PC-9 (cell line): ENCODE data around the gene KLHDC4. TPM values are rescaled to one million over a fixed set of nuclear protein-coding genes. Genes with fewer than 3 reads are reported as not detected.

ENCODE experiments used
- BruUV-seq: library from RNA; stranded (reverse); fragments of 400-500 nt; replicated peaks from 2 replicates; lab custom pipeline; 2021; lab: Mats Ljungman, UMichigan
- CTCF ChIA-PET: fragments of 300-600 bp; sonication (Branson Sonifier 250); formaldehyde crosslinking; loops from one replicate; lab custom pipeline; 2022; ENCODE audit warnings: antibody characterized with exemption; lab: Charles Lee
- POLR2A ChIA-PET: fragments of 300-600 bp; sonication (Branson Sonifier 250); formaldehyde crosslinking; loops from one replicate; lab custom pipeline; 2022; ENCODE audit warnings: antibody characterized with exemption; ENCODE audit not compliant: unreplicated experiment; lab: Charles Lee
- DNase-seq, 2 experiments: peaks; one replicate each; pipeline versions ENCODE4 v3.0.0 to v3.0.0-alpha.2; 2015 to 2022; ENCODE audit warnings: mixed read lengths in 1 of 2
- H2AFZ ChIP-seq: fragments of 200-600 bp; sonication (generic); 2 replicates; pipeline ENCODE4 v1.8.1; 2017; ENCODE audit warnings: antibody characterized with exemption
- H3F3A ChIP-seq: fragments of 200-600 bp; sonication (generic); 2 replicates; pipeline ENCODE4 v1.8.1; 2017; ENCODE audit warnings: antibody characterized with exemption, mild to moderate bottlenecking, low read depth; ENCODE audit not compliant: insufficient read depth
- H3K27ac ChIP-seq: fragments of 200-600 bp; sonication (generic); 2 replicates; pipeline ENCODE4 v1.6.1; 2016; ENCODE audit warnings: mixed run types
- H3K27me3 ChIP-seq: fragments of 200-600 bp; sonication (generic); 2 replicates; pipeline ENCODE4 v1.6.1; 2016; ENCODE audit warnings: low read depth, mixed run types; ENCODE audit not compliant: insufficient read depth
- H3K36me3 ChIP-seq: fragments of 200-600 bp; sonication (generic); 2 replicates; pipeline ENCODE4 v1.6.1; 2016; ENCODE audit warnings: low read depth, mixed run types
- H3K4me1 ChIP-seq: fragments of 200-600 bp; sonication (generic); replicated peaks from 2 replicates; pipeline ENCODE4 v1.6.1; 2016; ENCODE audit warnings: mixed run types; ENCODE audit not compliant: insufficient read depth
- H3K4me2 ChIP-seq: fragments of 200-600 bp; sonication (generic); 2 replicates; pipeline ENCODE4 v1.6.1; 2017; ENCODE audit warnings: mixed run types
- H3K4me3 ChIP-seq: fragments of 200-600 bp; sonication (generic); 2 replicates; pipeline ENCODE4 v1.6.1; 2016; ENCODE audit warnings: mixed run types
- H3K79me2 ChIP-seq: fragments of 200-600 bp; sonication (generic); 2 replicates; pipeline ENCODE4 v1.6.1; 2017; ENCODE audit warnings: low read depth, mixed run types
- H3K9me2 ChIP-seq: fragments of 200-600 bp; sonication (generic); 2 replicates; pipeline ENCODE4 v1.8.1; 2017; ENCODE audit warnings: mild to moderate bottlenecking; ENCODE audit not compliant: insufficient read depth
- H3K9me3 ChIP-seq: fragments of 200-600 bp; sonication (generic); 2 replicates; pipeline ENCODE4 v1.8.1; 2016; ENCODE audit warnings: low read depth; ENCODE audit not compliant: insufficient read depth
- H4K20me1 ChIP-seq: fragments of 200-600 bp; sonication (generic); 2 replicates; pipeline ENCODE4 v1.8.1; 2017; ENCODE audit not compliant: insufficient read depth
- EZH2 ChIP-seq: fragments of 200-600 bp; sonication (generic); IDR thresholded peaks from 2 replicates; pipeline ENCODE4 v1.8.0; 2017; ENCODE audit warnings: antibody characterized with exemption, low read depth
- intact Hi-C: fragments of 100-400 bp; cut with micrococcal nuclease; formaldehyde crosslinking; loops from one replicate; pipeline ENCODE4 v1.10.0; 2022; ENCODE audit not compliant: unreplicated experiment
- total RNA-seq: library from RNA; stranded (reverse); gene quantifications from 2 replicates; pipeline ENCODE4 v1.2.3, GENCODE V29; 2021
- TF ChIP-seq, protein P1 (sequence below): fragments of 200-600 bp; sonication (generic); conservative IDR thresholded peaks from 2 replicates; pipeline ENCODE4 v1.6.1; 2017; ENCODE audit warnings: mixed run types, antibody characterized with exemption, mild to moderate bottlenecking, moderate library complexity

The KLHDC4 gene
- total RNA-seq, 1 experiment from 2014 or later: 66.5 TPM

DNA sequence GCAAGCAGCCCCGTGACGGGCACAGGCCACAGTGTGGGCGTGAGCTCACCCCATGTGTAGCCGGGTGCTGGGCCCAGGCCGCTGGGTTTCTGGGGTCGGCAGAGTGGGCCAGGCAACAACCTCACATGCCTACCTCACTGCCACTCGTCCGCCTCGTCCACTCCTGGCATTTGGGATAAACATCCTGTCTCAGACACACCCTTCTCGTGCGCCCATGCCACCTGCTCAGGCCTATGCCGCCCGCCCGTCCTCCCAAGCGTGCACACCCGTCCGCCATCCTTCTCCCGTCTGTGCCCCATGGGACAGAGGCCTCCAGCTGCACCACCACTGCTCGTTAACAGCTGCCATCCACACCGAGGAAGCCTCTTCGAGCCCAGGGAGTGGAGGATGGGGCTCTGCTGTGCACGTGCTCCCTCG, 64.3 kb downstream of the KLHDC4 start:
- ChIA-PET POLR2A (no interaction called here), CTCF (no interaction called here)
- no peak overlapping the region for H3K4me2 ChIP-seq
- no peaks in the 10 kb centered on the region for H3K4me1 ChIP-seq
- H4K20me1 ChIP-seq: peaks cover 11% of the 10 kb centered on the region; the same call in 1 of the 2 replicates
- no peaks in the 10 kb centered on the region for H3K9me2 ChIP-seq
- no TSS peak for BruUV-seq
- no peak for DNase-seq
- intact Hi-C loops: no loop called here
- no peaks in the 10 kb centered on the region for H3K79me2 ChIP-seq
- TF ChIP-seq, protein P1, sequence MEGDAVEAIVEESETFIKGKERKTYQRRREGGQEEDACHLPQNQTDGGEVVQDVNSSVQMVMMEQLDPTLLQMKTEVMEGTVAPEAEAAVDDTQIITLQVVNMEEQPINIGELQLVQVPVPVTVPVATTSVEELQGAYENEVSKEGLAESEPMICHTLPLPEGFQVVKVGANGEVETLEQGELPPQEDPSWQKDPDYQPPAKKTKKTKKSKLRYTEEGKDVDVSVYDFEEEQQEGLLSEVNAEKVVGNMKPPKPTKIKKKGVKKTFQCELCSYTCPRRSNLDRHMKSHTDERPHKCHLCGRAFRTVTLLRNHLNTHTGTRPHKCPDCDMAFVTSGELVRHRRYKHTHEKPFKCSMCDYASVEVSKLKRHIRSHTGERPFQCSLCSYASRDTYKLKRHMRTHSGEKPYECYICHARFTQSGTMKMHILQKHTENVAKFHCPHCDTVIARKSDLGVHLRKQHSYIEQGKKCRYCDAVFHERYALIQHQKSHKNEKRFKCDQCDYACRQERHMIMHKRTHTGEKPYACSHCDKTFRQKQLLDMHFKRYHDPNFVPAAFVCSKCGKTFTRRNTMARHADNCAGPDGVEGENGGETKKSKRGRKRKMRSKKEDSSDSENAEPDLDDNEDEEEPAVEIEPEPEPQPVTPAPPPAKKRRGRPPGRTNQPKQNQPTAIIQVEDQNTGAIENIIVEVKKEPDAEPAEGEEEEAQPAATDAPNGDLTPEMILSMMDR: no peak
- no peak for TF ChIP-seq EZH2
- no peaks in the 10 kb centered on the region for H3K9me3 ChIP-seq
- no peak overlapping the region for H3K27ac ChIP-seq
- no peak overlapping the region for H2AFZ ChIP-seq
- no peaks in the 10 kb centered on the region for H3K27me3 ChIP-seq
- H3K4me3 ChIP-seq: no peak overlapping the region
- H3K36me3 ChIP-seq: peaks cover 4% of the 10 kb centered on the region; the same call in 1 of the 2 replicates
- no peaks in the 10 kb centered on the region for H3F3A ChIP-seq

DNA sequence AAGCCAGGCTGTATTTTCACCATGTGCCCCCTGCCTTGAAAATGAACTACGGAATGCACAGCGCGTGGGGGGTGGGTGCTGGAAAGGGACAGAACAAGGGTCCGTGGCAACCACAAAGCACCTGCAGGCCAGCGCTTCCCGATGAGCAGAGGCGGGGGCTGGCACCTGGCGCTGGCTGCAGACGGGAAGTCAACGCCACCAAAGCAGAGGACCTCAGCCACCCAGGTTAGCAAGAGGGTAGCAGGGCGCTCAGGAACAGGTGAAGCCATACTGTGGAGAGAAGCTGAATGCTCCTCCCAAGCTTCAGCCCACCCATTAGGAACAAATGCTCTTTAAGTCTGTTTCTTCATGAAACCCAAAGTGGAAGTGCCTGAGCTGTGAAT, 64.7 kb downstream of the KLHDC4 start:
- TF ChIP-seq EZH2: no peak
- TF ChIP-seq, protein P1: no peak
- H3F3A ChIP-seq: no peaks in the 10 kb centered on the region
- POLR2A ChIA-PET: no interaction called here
- no peak overlapping the region for H2AFZ ChIP-seq
- CTCF ChIA-PET: no interaction called here
- no TSS peak for BruUV-seq
- no peak overlapping the region for H3K4me2 ChIP-seq
- H3K27me3 ChIP-seq: no peaks in the 10 kb centered on the region
- no peaks in the 10 kb centered on the region for H3K9me3 ChIP-seq
- no peaks in the 10 kb centered on the region for H3K4me1 ChIP-seq
- no peak for DNase-seq
- H3K27ac ChIP-seq: no peak overlapping the region
- intact Hi-C loops: no loop called here
- peaks cover 4% of the 10 kb centered on the region; the same call in 1 of the 2 replicates for H3K36me3 ChIP-seq
- H3K4me3 ChIP-seq: no peak overlapping the region
- H3K9me2 ChIP-seq: no peaks in the 10 kb centered on the region
- peaks cover 11% of the 10 kb centered on the region; the same call in 1 of the 2 replicates for H4K20me1 ChIP-seq
- H3K79me2 ChIP-seq: no peaks in the 10 kb centered on the region

DNA sequence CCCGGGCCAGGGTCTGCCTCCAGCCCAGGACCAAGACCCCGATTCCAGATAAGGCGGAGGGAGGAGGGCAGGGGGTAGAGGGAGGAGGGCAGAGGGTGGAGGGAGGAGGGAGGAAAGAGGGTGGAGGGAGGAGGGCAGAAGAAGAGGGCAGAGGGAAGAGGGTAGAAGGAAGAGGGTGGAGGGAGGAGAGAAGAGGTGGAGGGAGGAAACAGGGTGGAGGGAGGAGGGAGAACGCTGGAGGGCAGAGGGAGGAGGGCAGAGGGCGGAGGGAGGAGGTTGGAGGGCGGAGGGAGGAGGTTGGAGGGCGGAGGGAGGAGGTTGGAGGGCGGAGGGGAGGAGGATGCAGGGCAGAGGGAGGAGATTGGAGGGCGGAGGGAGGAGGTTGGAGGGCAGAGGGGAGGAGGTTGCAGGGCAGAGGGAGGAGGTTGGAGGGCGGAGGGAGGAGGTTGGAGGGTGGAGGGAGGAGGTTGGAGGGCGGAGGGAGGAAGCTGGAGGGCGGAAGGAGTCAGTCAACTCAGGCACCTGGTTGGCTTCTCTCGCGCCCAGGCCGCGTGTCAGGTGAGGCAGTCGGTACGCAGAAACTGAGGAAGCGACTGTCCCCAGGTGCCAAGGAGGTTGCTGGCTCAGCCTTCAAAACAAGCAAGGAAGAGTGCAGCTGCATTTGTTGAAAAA, 65.2 kb downstream of the KLHDC4 start:
- no peak overlapping the region for H3K27ac ChIP-seq
- no peaks in the 10 kb centered on the region for H3K79me2 ChIP-seq
- intact Hi-C loops: no loop called here
- no peaks in the 10 kb centered on the region for H3K9me2 ChIP-seq
- H3K9me3 ChIP-seq: no peaks in the 10 kb centered on the region
- TF ChIP-seq EZH2: no peak
- TF ChIP-seq, protein P1: no peak
- peaks cover 10% of the 10 kb centered on the region for H4K20me1 ChIP-seq
- H3K4me2 ChIP-seq: no peak overlapping the region
- peaks cover 4% of the 10 kb centered on the region; the same call in 1 of the 2 replicates for H3K36me3 ChIP-seq
- ChIA-PET CTCF (no interaction called here), POLR2A (no interaction called here)
- no peaks in the 10 kb centered on the region for H3F3A ChIP-seq
- no peak overlapping the region for H3K4me3 ChIP-seq
- no peaks in the 10 kb centered on the region for H3K27me3 ChIP-seq
- no peaks in the 10 kb centered on the region for H3K4me1 ChIP-seq
- no peak for DNase-seq
- BruUV-seq: no TSS peak
- H2AFZ ChIP-seq: no peak overlapping the region
